Activated CD4-positive, alpha-beta T cell treated with anti-CD3 and anti-CD28 coated beads for 24 hours (primary cell): ENCODE results near the gene TTC3.

ENCODE experiments used
- DNase-seq, 2 donors: peaks; one replicate each; pipeline ENCODE4 v3.0.0-alpha.2; 2020; ENCODE audit warnings: low read depth in 2 of 2

TTC3 gene

GRCh38 chr21:37059181-37059580, 13.9 kb upstream of the TTC3 start:
- no peak for DNase-seq

GRCh38 chr21:37060296-37060695, 12.8 kb upstream of the TTC3 start:
- DNase-seq = no peak

- DNase-seq = no peak
Measured at GRCh38 chr21:37061926-37062592, 11.0 kb upstream of the TTC3 start.

- no peak for DNase-seq
Measured at GRCh38 chr21:37062593-37062935, 10.5 kb upstream of the TTC3 start.

GRCh38 chr21:37063433-37063832, 9.6 kb upstream of the TTC3 start:
- DNase-seq = no peak

GRCh38 chr21:37064841-37065240, 8.2 kb upstream of the TTC3 start:
- DNase-seq = no peak

- DNase-seq = no peak
Measured at GRCh38 chr21:37065561-37066177, 7.4 kb upstream of the TTC3 start.

GRCh38 chr21:37071561-37072273, 1.3 kb upstream of the TTC3 start:
- no peak for DNase-seq

- DNase-seq = peak in 1 of 2 donors; percentile 58
Measured at GRCh38 chr21:37072274-37072987, 623 bp upstream of the TTC3 start.

- peak in 1 of 2 donors; percentile 22 for DNase-seq
Measured at GRCh38 chr21:37073417-37074196, 553 bp downstream of the TTC3 start.

- no peak for DNase-seq
Measured at GRCh38 chr21:37074197-37074510, 1.1 kb downstream of the TTC3 start.

- no peak for DNase-seq
Measured at GRCh38 chr21:37074546-37074945, 1.5 kb downstream of the TTC3 start.

- no peak for DNase-seq
Measured at GRCh38 chr21:37075214-37075770, 2.2 kb downstream of the TTC3 start.

- DNase-seq = no peak
Measured at GRCh38 chr21:37076087-37076850, 3.2 kb downstream of the TTC3 start.

- DNase-seq = no peak
Measured at GRCh38 chr21:37077403-37077802, 4.3 kb downstream of the TTC3 start.

- no peak for DNase-seq
Measured at GRCh38 chr21:37079211-37079824, 6.3 kb downstream of the TTC3 start.

- no peak for DNase-seq
Measured at GRCh38 chr21:37082375-37082774, 9.3 kb downstream of the TTC3 start.

GRCh38 chr21:37082856-37083528, 9.9 kb downstream of the TTC3 start:
- DNase-seq = no peak

- DNase-seq = no peak
Measured at GRCh38 chr21:37085726-37086125, 12.7 kb downstream of the TTC3 start.

- DNase-seq = no peak
Measured at GRCh38 chr21:37087188-37087587, 14.1 kb downstream of the TTC3 start.
